Inflammatory macrophage (primary cell): ENCODE results near the gene LEF1.

Experiments
- DNase-seq, 2 donors: peaks; one replicate each; pipeline ENCODE4 v3.0.0-alpha.2; 2020 to 2022

Gene LEF1

GRCh38 chr4:108109111-108109510, 59.6 kb downstream of the LEF1 start:
- DNase-seq = no peak

DNA sequence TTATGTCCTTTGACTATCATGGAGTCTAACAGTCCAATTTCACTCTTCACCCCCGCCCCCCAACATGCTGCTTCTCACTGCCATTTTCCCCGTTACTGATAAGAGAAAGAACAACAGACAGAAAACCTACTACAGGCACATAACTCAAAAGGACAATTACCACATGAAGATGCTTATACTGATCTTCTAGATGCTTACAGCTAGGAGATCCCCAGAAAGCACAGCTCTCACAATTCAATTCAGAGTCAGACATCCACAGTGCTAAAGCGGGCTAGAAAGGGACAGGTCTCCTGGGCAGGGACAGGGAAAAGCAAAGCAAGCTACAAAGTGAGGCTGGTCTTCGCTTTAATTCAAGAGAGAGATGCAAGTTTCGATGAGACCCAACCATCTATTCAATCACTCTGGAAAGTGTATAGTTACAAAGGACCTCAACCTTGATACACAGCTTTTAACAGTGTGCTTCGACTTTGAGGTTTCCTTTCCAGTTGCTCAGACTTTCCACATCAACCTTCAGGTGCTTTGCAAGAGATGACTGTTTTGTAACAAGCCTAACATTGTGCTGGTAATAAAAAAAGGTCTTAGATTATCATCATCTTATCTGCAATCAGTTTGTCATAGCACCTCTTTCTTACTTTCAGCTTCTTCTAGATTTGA, 60.9 kb downstream of the LEF1 start:
- no peak for DNase-seq

GRCh38 chr4:108107101-108107500, 61.6 kb downstream of the LEF1 start:
- no peak for DNase-seq

DNA sequence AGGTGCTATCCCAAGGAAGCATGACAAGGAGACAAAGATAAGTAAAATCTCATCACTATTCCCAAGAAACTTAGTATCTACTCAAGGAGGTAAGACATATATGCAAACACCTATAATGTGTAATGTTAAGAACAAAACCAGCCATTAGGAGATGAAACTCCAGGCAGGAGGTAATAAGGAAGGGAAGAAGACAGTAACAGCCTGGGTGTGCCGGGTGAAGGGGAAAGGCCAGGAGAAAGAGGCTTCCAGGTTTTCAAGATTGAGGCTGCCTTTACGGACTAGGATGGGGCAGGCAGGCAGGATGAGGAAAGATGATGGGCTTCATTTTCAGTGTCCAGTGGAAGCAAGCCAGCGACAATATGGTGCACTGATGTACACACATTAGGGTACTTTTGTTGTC, 62.5 kb downstream of the LEF1 start:
- DNase-seq = no peak

- no peak for DNase-seq
Measured at GRCh38 chr4:108103099-108103862, 65.5 kb downstream of the LEF1 start.

- no peak for DNase-seq
Measured at GRCh38 chr4:108100827-108101226, 67.9 kb downstream of the LEF1 start.

DNA sequence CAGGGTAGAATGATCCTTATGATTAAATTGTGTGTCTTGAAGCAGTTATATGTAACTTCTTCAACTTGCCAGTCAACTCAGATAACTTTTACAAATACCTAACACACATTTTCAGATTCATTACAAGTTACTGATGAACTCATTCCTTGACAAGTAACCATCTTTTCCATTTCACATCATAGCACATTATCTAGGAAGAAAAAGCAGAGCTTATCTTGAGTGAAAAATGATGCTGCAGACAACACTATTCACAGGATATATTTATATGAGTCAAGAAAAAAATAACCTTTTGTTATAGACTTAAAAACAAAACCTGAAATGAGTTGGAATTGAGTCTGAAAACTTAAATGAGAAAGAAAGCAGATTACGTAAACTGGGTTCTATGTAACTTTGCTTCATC, 68.9 kb downstream of the LEF1 start:
- DNase-seq = no peak

DNA sequence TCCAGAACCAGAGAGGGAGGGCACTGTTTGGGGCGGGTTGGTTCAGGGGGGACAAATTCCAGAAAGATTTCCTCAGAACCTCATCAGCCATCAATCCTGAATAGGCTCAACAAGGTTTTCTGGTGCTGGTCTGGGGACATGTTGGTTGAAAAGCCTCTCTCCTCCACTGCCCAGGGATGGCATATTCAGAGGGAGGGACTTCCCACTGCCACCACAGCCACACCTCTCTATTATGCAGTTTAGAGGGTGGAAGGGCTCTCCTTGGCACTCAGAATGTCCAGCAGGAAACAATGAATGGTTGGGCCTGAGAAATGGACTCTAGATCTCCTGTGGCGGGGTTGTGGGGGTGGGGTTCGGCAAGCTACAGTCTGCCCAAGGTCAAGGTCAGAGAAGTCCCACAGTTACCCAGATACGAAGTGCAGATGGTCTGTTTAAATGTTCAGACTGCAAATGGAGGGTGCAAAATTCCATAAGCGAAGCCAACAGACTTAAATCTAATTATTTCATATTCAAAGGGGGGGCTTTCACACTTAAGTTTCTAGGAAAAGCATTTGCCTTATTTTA, 70.7 kb downstream of the LEF1 start:
- no peak for DNase-seq

GRCh38 chr4:108094923-108095482, 73.7 kb downstream of the LEF1 start:
- DNase-seq = no peak

- DNase-seq = no peak
Measured at GRCh38 chr4:108094131-108094530, 74.6 kb downstream of the LEF1 start.

DNA sequence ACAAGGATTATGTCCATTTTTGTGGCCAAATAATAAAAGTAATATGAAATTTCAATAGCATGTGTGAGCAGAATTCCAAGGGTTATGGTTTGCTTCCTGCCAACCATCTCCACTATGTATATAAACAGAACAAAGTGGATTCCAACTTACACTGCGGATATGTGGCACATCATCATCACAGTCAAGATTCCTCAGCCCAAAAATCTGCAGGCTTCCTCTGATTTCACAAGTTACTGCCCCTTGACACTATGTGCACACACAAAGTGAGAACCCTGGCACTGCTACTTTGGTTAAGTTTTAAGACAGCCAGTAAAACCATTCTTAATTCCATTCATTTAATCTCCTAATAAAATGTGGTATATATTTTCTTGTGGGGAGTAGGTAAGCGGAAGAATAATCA, 76.4 kb downstream of the LEF1 start:
- DNase-seq = no peak

- DNase-seq = no peak
Measured at GRCh38 chr4:108087293-108087967, 81.3 kb downstream of the LEF1 start.

DNA sequence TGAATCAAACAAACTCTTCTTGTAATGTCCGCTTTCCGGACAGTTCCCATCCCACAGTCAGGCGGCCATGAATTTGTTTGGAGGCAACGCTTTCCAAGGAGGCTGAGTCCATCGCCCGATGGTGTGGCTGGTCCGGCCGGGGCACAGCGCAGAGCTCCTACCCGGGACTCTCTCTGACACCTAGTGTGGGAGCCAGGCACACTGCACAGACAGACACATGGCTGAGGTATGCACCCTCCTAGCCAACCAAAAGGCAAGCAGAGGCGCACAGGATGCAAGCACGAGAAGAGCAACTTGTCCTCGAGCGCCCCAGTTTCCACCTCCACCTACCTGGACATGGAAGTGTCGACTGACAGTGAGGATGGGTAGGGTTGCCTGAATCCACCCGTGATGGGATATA, 87.5 kb downstream of the LEF1 start:
- no peak for DNase-seq

DNA sequence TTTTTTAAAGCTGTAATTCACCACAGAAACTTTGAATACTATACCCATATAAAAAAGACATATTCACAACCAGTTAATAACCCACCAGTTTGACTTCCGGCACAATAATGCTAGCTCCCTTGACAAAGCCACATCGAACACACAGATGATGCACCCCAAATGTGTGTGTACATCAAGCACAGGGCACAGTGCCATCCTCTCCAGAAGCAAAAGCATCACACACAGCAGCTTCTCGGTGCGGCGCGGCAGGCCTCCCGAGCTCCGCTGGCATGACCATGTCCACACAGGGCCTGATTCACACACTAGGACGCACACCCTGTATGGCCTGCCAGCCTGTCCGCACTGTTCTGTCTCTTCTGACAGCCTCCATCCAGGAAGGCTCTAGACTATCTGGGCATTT, 88.0 kb downstream of the LEF1 start:
- DNase-seq = no peak

DNA sequence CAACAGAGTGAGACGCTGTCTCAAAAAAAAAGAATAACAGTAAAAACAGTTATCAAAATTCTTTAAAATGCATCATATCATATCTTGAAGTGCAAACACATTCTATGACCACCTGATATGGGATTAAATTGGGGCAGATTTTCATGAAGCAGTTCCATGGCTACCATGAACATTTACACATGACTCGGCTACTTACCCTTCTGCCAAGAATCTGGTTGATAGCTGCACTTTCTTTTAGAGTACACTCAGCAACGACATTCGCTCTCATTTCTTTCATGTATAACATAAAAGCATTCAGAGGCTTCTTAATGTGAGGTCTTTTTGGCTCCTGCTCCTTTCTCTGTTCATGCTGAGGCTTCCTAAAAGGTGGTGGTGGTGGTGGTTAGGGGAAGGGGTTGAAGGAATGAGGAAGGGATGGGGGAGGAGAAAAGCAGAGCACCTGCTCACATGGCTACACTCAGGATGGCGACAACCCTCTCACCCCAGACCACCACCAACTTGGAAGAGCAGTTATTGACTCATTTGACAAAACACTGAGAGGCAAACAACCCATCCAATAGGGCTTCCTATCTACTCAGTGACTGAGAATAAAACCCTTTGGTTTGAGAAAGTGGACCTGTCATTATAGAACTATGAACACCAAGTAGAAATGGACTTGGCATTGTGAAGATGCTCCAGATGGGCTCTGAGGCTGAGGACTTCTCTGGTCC, 90.6 kb downstream of the LEF1 start:
- DNase-seq = no peak

DNA sequence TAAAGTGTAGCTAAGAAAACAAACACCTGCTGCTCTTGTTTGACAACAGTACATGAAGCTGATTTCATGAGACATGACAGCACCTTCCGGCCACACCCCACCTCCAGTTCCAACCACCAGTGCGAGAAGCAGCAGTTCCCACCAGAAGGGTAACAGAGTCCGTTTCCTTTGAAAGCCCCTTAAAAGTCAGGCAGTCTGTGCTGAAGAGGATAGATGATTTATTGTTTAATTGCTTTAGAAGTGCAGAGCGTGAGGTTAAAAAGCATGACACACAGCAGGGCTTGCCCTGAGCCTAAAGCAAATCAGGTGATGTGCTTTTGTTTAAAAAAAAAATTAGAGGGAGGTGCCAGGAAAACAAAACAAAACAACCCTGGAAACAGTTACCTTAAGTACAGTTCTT, 96.4 kb downstream of the LEF1 start:
- no peak for DNase-seq

GRCh38 chr4:108070775-108071174, 98.0 kb downstream of the LEF1 start:
- no peak for DNase-seq

DNA sequence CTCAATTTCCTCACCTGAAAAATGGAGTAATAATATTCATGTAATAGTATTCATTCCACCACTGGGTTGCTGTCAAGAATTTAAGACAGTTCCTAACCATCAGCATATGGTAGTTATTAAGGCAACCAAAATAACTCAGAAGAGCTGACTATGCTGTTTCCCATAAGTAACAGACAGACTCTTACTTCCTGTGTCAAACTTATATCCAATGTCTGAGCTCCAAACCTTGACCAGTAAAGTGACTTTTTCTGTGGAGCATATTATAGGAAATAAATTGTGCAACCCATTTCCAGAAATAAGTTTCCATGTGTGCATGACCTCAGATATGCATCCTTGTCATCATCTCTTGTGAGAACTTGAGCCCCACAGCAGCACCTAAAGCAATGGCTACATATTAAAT, 100.3 kb downstream of the LEF1 start:
- DNase-seq = no peak

- no peak for DNase-seq
Measured at GRCh38 chr4:108060686-108061321, 107.9 kb downstream of the LEF1 start.

GRCh38 chr4:108060164-108060563, 108.6 kb downstream of the LEF1 start:
- no peak for DNase-seq

GRCh38 chr4:108058685-108059440, 109.9 kb downstream of the LEF1 start:
- no peak for DNase-seq
